GDM1 (cell line): ENCODE results near the gene RNF11.
A peak's percentile ranks its signal among the peaks of the same experiment; 100 is the strongest.

Experiments used
- DNase-seq: peaks from one replicate; lab custom pipeline; 2025; lab: John Stamatoyannopoulos, UW

The RNF11 gene

DNA sequence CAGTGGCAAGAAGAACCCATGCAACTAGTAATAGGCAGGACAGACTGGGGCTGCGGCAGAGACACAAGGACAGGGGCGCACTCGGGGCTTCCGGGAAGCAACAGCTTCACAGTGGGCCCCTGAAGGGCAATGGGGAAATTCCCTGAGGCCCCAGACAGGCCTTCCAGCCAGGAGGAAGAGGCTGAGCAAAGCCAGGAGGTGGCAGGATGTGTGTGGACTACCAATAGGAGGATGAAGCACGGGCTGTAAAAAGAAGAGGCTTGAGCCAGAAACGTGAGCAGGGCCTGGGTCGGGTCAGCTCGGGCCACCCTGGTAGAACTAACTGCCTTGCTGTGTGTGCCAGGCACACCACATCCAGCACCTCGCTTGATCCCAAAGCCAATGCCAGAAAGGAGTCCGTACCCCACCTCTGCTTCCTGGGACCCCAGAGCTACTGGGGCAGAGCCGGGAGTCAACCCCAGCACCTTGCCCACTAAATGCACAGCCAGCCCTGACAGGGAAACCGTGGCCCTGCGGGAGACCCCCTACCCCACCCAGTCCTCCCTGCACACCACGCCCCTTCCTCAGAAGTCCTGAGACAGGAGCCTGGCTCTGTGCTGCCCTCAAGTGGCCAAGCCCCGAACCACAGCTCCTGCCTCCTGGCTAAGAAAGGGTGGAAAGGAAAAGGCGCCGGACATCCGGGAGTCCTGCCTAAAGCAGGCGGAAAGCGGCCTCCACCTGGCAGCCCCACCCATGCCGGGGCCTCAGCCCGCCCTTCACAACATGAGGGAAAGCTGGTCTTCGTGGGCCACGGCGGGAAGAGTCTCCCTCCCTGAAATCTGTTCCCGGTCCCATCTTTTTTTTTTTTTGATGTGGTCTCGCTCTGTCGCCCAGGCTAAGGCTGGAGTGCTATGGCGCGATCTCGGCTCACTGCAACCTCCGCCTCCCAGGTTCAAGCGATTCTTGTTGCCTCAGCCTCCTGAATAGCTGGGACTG is 60.6 kb downstream of the RNF11 start:
- peak; percentile 61 for DNase-seq

DNA sequence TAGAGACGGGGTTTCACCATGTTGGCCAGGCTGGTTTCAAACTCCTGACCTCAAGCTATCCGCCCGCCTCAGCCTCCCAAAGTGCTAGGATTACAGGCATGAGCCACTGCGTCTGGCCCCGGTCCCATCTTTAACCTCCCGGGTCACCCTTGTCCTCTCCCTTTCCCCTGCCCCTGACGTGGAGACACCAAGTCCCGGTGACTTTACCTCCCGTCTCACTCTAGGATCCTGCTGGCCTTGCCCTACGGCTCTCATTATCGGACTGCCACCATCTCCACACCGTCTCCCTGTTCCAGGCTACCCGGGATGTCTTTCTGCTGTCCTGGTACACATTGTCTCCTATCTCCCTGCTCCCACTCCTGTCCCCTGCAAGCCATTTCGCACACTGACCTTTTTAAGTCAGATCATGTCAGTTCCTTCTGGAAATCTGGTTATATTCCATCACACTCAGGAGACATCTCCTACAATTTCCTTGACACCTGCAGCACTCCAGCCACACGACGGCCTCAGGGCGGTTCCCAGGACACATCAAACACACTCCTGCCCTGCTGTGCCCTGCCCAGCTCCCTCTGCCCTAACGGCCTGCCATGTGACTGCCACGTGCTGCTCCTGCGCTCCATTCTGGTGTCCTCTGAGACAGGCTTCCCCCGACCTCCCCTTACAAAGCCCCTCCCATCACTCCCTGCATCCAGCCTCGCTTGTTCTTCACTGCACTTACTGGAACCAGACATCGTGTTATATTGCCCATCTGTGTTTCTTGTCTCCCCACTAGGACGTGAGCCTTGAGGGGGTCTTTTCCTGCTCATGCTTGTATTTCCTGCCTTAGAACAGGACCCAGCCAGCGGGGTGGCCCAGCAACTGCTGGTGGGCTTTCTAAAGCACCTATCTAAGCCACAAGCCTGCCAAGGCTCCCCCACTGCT is 61.6 kb downstream of the RNF11 start:
- DNase-seq, result no peak

DNA sequence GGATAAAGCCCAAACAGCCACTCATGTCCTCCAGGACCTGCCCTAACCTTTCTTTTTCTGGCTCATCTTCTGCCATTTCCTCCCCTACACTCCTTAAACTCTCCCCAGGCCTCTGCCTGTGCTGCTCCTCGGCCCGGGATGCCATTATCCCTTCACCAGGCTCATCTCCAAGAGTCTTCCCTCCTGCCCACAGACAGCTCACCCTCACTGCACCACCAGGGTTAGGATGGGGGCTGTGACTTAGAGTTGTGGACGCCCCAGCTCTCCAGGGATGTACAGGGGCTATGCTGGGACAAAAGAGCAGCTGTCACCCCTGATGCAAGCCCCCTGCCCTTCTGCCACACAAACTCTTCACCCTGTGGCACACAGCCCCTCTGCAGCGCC is 62.2 kb downstream of the RNF11 start:
- no peak for DNase-seq

DNA sequence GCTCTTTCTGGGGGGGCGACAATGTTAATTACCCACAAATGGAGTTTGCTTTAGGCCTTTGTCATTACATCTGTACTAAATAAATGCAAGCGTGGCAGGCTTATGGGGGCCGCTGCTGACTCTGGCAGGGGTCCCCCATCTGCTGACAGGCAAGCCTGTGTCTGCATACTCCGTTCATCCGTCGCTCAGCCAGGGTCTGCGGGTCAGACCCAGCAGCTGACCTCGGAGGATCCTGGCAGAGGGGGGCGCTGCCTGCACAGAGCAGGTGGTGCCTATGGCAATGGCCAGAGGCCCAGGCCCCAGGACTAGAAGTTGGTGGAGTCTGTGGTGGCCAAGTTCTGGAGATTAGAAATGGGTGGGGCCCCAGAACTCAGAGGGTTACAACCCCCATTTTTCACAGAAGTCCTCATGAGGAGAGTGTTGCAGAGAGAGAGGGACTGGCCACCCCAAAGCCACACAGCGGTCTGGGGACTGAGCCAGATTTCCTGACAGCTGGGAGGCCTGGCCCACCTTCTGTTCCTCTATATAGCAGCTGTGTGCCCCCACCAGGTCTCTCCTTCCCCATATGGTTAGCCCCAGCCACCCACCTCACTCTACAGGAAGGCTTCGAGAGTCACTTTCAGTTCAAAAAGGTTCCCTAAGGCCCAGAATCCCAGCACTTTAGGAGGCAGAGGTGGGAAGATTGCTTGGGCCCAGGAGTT is 63.3 kb downstream of the RNF11 start:
- no peak for DNase-seq

DNA sequence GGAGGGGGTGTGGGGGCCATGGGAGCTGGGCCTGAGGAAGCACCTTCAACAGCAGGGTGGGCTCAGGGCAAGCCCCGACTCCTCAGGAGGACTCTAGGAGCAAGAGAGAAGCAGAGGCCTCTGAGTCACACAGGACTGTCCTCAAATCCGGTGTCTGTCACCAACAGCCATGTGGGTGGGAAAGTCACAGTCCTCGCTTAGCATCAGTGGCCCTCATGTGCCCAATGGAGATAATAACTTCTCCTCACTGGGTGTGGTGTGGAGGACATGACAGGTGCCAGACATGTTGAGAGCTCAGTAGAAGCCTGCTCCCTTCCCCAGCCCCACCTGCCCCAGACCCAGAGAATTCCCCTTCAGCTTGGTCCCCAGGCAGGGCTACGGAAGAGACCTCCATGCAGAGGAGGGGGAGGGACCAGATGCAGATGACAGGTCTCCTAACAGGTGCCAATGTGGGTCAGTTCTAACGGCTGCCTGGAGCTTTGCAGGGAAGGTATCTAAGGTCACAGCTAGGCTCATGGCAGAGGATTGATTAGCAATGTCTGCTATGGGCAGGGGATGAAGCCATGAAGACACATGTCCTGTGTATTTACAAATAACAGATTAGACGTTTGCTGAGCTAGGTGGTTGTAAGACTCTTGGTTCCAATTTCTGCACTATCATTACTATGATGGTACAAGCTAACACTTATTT is 64.1 kb downstream of the RNF11 start:
- DNase-seq, result no peak

DNA sequence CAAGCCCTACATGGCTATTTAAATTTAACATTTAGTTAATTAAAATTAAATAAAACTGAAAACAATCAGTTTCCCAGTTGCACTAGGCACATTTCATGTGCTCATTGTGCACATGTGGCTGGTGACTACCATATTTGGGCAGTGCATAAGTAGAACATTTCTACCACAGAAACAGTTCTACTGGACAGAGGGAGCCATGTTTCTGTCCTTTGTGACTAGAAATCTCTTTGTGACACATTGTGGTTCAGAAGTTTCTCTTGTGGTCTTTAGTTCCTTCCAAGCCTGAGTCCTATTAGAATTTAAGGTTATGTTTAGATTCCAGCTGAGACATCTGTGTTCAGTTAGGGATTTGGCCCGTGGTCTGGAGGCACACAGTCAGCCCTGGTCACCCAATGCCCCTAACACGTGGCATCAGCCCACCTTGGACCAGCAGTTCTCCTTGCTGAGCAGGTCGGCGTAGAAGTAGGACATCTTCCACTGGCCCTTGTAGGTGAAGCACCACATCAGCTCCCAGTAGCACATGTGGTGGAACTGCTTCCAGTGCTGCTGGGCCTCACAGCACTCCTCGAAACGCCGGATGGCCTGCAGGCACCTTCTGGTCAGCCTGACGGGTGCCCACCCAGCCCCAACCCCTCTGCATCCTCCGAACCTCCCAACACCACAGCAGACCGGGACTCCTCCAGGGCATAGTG is 65.2 kb downstream of the RNF11 start:
- DNase-seq, result peak; percentile 29

DNA sequence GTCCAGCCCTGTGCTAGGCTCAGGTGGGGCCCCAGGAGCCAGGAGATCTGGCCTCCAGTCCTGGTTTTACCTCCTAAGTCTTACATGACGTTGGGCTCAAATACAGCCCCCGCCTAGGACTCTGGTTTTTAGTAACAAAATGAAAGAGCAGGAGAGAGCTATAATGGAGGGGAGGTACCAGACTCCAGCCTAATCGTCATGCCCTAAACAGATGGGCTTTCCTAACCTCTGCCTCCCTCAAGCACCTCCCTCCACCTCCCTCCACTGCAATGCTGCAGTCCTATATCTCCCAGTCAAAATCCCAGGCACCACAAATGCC is 65.7 kb downstream of the RNF11 start:
- no peak for DNase-seq

DNA sequence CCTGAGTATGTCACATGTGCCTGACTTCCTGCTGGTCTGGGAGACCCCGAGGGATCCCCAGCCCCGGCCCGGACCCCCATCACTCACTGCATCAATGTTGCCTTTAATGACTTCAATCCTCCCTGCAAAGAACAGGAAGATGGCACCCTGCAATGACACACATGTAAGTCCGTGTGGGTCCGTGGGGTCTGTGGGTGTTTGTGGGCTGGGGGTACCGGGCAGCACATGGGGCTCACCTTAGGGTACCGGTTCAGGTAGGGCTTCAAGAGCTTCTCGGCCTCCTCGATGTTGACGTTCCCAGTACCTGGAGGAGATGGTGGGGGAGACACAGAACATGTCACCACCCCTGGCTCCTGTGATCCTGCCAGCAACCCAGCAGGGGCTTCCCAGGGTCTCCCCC is 66.2 kb downstream of the RNF11 start:
- DNase-seq, result no peak

DNA sequence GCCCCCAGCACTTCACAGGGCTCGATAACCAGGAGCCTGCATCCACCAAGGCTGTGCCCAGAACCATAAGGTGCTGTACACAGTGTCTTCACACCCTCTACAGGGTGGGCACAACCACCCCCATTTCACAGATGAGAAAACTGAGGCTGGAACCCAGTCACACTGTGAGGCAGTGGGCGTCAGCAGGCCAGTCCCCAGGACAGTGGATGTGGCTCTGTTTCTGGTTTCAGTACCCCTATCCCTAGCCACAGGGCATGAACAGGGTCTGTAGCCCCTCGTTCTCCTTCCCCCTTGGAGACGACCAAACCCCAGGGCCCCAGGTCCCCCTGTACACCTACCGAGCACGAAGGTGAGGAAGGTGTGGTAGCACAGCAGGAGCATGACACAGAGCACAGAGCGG is 66.7 kb downstream of the RNF11 start:
- no peak for DNase-seq

DNA sequence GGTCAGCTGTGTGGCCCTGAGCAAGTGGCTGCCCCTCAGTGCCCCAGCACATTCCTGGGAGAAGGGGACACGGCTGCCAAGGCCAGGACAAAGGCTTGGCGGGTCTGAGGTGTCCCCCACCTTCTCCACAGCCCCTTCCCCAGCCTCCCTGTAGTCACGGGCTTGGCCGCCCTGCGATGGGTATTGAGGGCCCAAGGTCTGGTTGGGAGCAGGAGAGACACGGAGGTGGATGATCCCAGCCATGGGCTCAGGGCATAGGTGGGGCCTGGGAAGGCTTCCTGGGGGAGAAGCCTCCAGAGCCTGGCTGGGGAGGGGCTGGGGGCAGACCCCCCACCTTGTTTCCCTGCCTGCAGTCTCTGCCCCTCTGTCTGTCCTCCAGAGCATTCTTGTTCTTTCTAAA is 67.2 kb downstream of the RNF11 start:
- no peak for DNase-seq

DNA sequence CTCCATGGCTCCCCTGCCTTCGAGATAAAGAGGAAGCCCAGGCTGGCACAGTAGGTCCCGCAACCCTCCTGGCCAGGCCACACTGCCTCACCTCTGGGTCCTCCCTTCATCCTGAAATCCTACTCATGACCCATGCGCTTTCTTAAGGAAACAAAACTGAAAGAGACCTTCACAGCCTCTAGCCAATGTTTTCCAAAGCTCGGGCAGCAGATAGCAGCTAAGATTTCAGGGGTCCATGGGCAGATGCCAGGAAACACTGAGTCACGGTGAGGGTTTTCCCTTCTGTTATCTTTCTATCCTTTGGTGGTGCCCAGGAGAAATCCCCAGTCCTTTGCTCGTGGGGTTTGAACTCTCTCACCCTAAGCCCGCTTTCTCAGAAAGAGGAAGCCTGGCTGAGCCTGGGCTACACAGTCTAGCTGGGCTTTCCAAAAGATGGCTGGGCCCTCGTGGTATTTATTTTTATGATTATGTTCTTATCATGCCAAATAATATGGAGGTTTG is 67.7 kb downstream of the RNF11 start:
- DNase-seq, result peak; percentile 32

DNA sequence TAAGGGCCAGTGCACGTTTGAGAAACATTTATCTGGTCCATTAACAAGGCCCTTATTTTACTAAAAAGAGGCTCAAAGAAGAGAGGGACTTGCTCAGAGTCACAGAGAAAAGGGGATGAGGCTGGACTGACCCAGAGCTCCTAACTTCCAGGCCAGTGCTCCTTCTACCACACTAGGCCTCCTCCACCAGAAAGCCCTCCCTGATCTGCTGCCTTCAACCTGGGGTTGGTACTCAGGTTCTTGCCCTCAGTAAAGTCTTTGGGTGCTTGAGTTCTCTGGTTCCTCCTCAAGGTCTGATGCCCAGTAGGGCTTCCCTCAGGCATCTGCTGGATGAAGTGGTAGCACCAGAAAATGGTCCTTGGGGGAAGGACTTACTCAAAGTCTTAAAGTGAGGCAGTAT is 68.3 kb downstream of the RNF11 start:
- DNase-seq, result no peak

DNA sequence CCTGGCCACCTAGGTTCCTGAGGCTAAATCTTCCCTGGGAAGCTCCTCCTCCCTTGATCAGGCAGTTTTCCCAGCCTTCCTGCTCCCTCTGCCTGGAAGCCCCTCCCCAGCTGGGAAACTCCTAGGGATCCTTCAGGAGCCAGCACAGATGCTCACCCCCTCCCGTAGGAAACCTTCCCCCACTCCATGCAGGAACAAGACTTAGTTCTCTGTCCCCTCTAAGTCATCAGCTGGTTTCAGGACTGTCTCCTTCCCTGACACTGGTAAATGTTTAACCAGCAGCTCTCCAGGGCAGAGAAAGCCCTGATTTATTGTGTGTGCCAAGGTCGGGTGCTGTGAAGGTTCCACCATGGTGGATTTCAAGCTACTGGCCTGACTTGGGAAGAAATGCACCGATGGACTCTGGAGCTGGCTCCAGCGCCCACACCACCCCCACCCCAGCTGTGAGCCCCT is 69.3 kb downstream of the RNF11 start:
- no peak for DNase-seq

DNA sequence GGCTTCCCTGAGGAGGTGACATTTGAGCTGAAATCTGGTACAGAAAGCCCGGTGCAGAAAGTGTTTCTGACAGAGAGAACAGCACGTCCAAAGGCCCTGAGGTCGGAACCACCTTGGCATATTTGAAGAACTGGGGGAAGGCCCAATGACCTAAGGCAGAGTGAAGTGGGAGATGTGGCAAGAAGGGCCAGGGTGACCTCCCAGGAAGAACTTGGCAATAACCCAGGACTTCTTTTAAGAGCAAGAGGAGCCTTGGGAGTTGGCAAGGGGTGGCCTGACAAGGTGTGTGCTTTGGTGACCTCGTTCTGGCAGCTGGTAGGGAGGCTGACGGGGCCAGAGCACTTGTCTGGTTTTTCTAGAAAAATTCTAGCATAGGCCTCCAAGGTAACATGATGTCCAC is 70.9 kb downstream of the RNF11 start:
- no peak for DNase-seq

DNA sequence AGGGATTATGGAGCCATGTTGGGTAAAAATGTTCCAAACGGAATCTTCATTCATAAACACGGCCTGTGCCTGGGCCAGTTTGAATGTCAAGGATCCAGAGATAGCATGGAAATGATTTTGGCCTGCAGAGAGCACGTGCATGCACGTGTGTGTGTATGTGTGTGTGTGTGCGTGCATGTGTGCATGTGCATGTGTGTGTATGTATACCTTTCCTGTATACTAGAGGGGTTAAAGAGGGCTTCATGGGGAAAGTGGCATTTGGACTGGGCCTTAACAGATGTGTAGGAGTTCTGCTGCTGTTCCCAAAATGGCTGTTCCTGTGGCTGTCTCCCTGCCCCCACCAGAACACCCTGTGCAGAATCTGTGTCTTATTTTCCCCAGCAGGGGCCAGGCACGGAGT is 72.6 kb downstream of the RNF11 start:
- no peak for DNase-seq

DNA sequence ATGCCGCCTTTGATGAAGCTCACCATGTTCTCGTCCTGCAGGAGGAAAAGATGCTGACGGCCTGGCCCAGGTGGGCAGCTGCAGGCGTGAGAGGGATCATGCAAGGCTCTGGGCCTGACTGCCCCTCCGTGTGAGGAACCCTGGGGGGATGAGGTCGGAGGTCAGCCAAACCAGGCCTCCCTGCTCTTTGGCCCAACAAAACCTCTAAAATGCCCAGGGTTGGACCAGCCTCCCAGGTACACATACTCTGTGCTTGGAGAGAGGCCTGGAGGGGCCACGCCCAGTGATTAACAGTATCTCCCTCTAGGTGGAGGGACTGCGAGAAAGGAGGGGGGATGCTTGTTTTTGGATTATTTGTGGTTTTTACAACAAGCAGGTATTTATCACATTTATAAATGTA is 73.2 kb downstream of the RNF11 start:
- no peak for DNase-seq

DNA sequence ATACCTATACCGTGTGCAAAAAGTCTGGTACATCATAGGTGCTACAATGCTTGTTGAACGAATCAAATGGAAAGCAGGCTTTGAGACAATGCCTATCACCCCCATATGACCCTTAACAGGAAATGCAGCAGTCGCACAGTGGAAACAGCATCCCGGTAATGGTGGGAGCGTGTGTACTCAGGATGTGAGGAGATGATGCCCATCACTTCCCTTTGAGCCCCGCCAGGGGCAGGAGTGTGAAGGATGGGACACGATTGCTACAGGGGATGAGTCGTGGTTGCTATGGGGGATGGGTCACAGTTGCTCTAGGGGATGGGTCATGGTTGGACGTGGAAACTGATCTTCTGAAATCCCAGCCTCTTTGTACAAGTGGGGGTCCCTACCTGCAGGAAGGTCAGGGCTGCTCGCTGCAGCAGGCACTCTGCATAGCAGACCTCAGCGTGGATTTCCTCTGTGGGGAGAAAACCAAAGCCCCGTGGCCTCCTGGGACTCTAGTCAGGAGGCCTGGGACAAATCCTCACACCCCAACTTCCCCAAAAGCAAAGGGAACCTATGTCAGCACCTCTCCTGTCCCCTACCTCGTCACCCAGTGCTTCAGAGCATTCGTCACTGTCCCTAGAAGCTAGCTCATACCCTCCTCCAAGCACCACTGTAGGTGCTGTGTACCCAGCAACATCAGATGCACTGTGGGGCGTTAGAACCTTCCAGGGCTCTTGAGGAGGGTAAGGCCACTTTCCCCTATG is 75.0 kb downstream of the RNF11 start:
- no peak for DNase-seq

DNA sequence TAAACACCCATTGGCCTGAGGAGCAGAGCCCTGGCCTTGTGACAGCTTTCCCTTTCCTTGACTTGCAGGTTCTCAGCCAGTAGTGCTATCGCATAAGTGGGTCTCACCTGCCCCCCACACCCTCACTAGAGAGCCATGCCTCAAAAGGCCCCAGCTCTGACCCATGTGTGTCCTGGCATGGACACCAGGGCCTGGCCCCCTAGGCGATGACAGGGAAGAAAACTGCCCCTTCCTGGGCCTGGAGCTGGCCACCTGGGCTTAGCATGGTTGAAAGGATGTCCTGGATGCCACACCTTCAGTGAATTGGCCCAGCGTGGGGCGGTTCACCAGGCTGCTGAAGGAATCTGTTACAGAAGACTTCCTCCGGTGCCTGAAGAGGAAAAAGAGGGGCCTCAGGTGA is 75.8 kb downstream of the RNF11 start:
- no peak for DNase-seq

DNA sequence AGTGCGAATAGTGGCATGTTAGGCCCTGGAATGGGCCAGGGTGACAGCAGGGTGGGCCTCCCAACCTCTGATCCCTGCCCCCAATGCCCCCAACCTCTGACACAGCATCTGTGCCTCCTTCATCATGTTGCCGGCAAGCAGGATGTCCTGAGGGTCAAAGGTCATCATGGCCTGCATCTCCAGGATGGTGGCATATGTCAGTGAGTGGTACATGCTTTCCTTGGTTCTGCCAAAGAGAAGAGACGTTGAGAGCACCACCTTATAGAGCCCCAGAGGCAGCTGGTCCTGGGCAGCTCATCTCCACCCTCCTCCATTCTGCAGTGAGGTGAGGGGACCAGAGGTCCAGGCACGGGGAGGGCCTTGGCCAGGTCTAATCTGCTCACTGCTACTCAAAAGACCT is 76.6 kb downstream of the RNF11 start:
- DNase-seq, result no peak

DNA sequence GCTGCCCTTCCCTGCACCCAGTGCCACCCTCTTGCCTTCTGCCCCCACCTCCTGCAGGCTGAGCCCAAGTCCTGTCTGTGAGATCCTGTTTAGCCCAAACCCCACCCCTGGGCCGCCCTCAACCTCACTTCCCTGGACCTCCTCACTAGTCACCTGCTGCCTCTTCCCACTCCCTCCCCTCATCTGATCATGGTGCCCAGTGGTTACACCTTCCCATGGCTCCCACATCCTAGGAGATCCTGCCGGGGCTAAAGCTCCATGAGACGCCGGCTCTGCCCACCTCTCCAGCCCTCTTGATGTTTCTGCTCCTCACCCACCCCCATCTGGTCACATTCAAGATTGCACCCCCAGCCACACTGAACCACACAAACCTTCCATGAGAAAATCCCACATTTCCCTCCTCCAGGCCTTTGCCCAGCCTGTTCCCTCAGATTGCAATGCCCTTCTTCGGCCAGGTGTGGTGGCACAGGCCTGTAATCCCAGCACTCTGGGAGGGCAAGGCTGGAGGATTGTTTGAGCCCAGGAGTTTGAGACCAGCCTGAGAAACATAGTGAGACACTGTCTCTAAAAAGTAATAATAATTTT is 77.3 kb downstream of the RNF11 start:
- no peak for DNase-seq
